ENCODE data around the gene BNC2. TPM values are rescaled to one million over a fixed set of nuclear protein-coding genes. Genes with fewer than 3 reads are reported as not detected.

BNC2 gene
- total RNA-seq, 6 experiments from 2014 or later, result 19.0 to 28.7 (median 25.4) TPM

GRCh38 chr9:16385590-16385989, 484.9 kb downstream of the BNC2 start:
- H3K9me3 Mint-ChIP-seq, result peaks cover 14% of the 10 kb centered on the region; the same call in 1 of the 2 replicates
- H3K4me3 Mint-ChIP-seq, result no peak overlapping the region
- H3K36me3 Mint-ChIP-seq (ENCODE audit: low read depth), result peaks cover 22% of the 10 kb centered on the region
- H3K4me1 Mint-ChIP-seq (ENCODE audit: low read depth), result peaks cover 26% of the 10 kb centered on the region
- no peak for TF ChIP-seq CTCF (IDR thresholded peaks at IDR 0.05)
- peak; percentile 53 for DNase-seq
- H3K27ac Mint-ChIP-seq, result peak overlapping the region; percentile 17; the same call in 1 of the 2 replicates
- H3K27me3 Mint-ChIP-seq (ENCODE audit: insufficient read depth), result no peaks in the 10 kb centered on the region; the same call in 1 of the 2 replicates

GRCh38 chr9:16384993-16385392, 485.5 kb downstream of the BNC2 start:
- peaks cover 22% of the 10 kb centered on the region for H3K36me3 Mint-ChIP-seq (ENCODE audit: low read depth)
- H3K27ac Mint-ChIP-seq, result no peak overlapping the region
- H3K4me3 Mint-ChIP-seq, result no peak overlapping the region
- no peak for DNase-seq
- no peaks in the 10 kb centered on the region; the same call in 1 of the 2 replicates for H3K27me3 Mint-ChIP-seq (ENCODE audit: insufficient read depth)
- no peak for TF ChIP-seq CTCF (IDR thresholded peaks at IDR 0.05)
- H3K4me1 Mint-ChIP-seq (ENCODE audit: low read depth), result peaks cover 26% of the 10 kb centered on the region
- peaks cover 14% of the 10 kb centered on the region; the same call in 1 of the 2 replicates for H3K9me3 Mint-ChIP-seq

GRCh38 chr9:16377311-16377710, 493.2 kb downstream of the BNC2 start:
- H3K4me1 Mint-ChIP-seq (ENCODE audit: low read depth), result no peaks in the 10 kb centered on the region
- no peak overlapping the region for H3K27ac Mint-ChIP-seq
- peaks cover 5% of the 10 kb centered on the region for H3K27me3 Mint-ChIP-seq (ENCODE audit: insufficient read depth)
- no peak for DNase-seq
- no peak overlapping the region for H3K4me3 Mint-ChIP-seq
- no peak for TF ChIP-seq CTCF (IDR thresholded peaks at IDR 0.05)
- H3K36me3 Mint-ChIP-seq (ENCODE audit: low read depth), result no peaks in the 10 kb centered on the region; the same call in 1 of the 2 replicates
- peaks cover 16% of the 10 kb centered on the region; the same call in 1 of the 2 replicates for H3K9me3 Mint-ChIP-seq

GRCh38 chr9:16371306-16371705, 499.2 kb downstream of the BNC2 start:
- no peak overlapping the region for H3K27ac Mint-ChIP-seq
- H3K27me3 Mint-ChIP-seq (ENCODE audit: insufficient read depth), result peaks cover 5% of the 10 kb centered on the region; the same call in 1 of the 2 replicates
- no peak for TF ChIP-seq CTCF (IDR thresholded peaks at IDR 0.05)
- no peak overlapping the region for H3K4me3 Mint-ChIP-seq
- DNase-seq, result no peak
- peaks cover 7% of the 10 kb centered on the region for H3K36me3 Mint-ChIP-seq (ENCODE audit: low read depth)
- peaks cover 32% of the 10 kb centered on the region for H3K4me1 Mint-ChIP-seq (ENCODE audit: low read depth)
- no peaks in the 10 kb centered on the region for H3K9me3 Mint-ChIP-seq

- Mint-ChIP-seq H3K36me3 (ENCODE audit: low read depth) (peaks cover 13% of the 10 kb centered on the region), H3K27ac (no peak overlapping the region), H3K27me3 (ENCODE audit: insufficient read depth) (peaks cover 5% of the 10 kb centered on the region; the same call in 1 of the 2 replicates), H3K4me3 (no peak overlapping the region), H3K9me3 (no peaks in the 10 kb centered on the region), H3K4me1 (ENCODE audit: low read depth) (peaks cover 34% of the 10 kb centered on the region)
- no peak for TF ChIP-seq CTCF (IDR thresholded peaks at IDR 0.05)
- DNase-seq, result no peak
Measured at GRCh38 chr9:16370647-16371046, 499.8 kb downstream of the BNC2 start.
